Loucy (cell line): ENCODE measurements around the gene B3GAT3.

Experiments used
- CTCF ChIP-seq: fragments of 200-600 bp; sonication (generic); conservative IDR thresholded peaks from 2 replicates; pipeline ENCODE4 v1.5.1; 2014; ENCODE audit warnings: mild to moderate bottlenecking, antibody characterized with exemption, low read length
- EZH2phosphoT487 ChIP-seq: fragments of 200-600 bp; IDR thresholded peaks from 2 replicates; pipeline ENCODE4 v1.6.1; 2018; ENCODE audit warnings: antibody characterized with exemption, mild to moderate bottlenecking, moderate library complexity, borderline replicate concordance

- TF ChIP-seq EZH2phosphoT487 (no peak), CTCF (no peak)
Observed at GRCh38 chr11:62614275-62614674, 7.5 kb downstream of the B3GAT3 start.
